Fibroblast of pulmonary artery (primary cell): ENCODE measurements around the gene TOP3A.

Experiments
- DNase-seq: peaks from one replicate; pipeline ENCODE4 v3.0.0-alpha.2; 2010; ENCODE audit warnings: low read depth
- H3K4me3 ChIP-seq: replicated peaks from 2 replicates; pipeline ENCODE4 v1.5.1; 2011; ENCODE audit warnings: low read depth, mild to moderate bottlenecking, control low read depth, low read length, moderate library complexity
- TF ChIP-seq, protein P1 (sequence below): IDR thresholded peaks from 2 replicates; pipeline ENCODE4 v1.5.1; 2011; ENCODE audit warnings: mild to moderate bottlenecking, control low read depth, low read length, inconsistent platforms; ENCODE audit errors: missing control alignments

TOP3A gene

GRCh38 chr17:18250259-18250658, 64.5 kb downstream of the TOP3A start:
- H3K4me3 ChIP-seq: no peak overlapping the region
- no peak for DNase-seq
- TF ChIP-seq, protein P1, sequence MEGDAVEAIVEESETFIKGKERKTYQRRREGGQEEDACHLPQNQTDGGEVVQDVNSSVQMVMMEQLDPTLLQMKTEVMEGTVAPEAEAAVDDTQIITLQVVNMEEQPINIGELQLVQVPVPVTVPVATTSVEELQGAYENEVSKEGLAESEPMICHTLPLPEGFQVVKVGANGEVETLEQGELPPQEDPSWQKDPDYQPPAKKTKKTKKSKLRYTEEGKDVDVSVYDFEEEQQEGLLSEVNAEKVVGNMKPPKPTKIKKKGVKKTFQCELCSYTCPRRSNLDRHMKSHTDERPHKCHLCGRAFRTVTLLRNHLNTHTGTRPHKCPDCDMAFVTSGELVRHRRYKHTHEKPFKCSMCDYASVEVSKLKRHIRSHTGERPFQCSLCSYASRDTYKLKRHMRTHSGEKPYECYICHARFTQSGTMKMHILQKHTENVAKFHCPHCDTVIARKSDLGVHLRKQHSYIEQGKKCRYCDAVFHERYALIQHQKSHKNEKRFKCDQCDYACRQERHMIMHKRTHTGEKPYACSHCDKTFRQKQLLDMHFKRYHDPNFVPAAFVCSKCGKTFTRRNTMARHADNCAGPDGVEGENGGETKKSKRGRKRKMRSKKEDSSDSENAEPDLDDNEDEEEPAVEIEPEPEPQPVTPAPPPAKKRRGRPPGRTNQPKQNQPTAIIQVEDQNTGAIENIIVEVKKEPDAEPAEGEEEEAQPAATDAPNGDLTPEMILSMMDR: no peak

- TF ChIP-seq, protein P1: no peak
- no peak for DNase-seq
- no peak overlapping the region for H3K4me3 ChIP-seq
These were observed 66.0 kb downstream of the TOP3A start for GRCh38 chr17:18248811-18249210.

GRCh38 chr17:18248300-18248731, 66.5 kb downstream of the TOP3A start:
- peak; percentile 81 for DNase-seq
- TF ChIP-seq, protein P1: peak; percentile 77
- no peak overlapping the region for H3K4me3 ChIP-seq

GRCh38 chr17:18247613-18248001, 67.2 kb downstream of the TOP3A start:
- H3K4me3 ChIP-seq: no peak overlapping the region
- no peak for DNase-seq
- TF ChIP-seq, protein P1: no peak

GRCh38 chr17:18246880-18247612, 67.7 kb downstream of the TOP3A start:
- TF ChIP-seq, protein P1: no peak
- no peak overlapping the region for H3K4me3 ChIP-seq
- DNase-seq: peak; percentile 31

- TF ChIP-seq, protein P1: no peak
- no peak for DNase-seq
- no peak overlapping the region for H3K4me3 ChIP-seq
These were observed 68.6 kb downstream of the TOP3A start for GRCh38 chr17:18246109-18246725.
